Activated CD4-positive, alpha-beta T cell treated with anti-CD3 and anti-CD28 coated beads, Interleukin-2, amount 50 U/mL, for 48 hours (primary cell): Measurements from ENCODE around the gene EPB41L3.

Source experiments
- DNase-seq, 2 experiments: peaks; one replicate each; pipeline ENCODE4 v3.0.0-alpha.2; 2020

Gene EPB41L3

DNA sequence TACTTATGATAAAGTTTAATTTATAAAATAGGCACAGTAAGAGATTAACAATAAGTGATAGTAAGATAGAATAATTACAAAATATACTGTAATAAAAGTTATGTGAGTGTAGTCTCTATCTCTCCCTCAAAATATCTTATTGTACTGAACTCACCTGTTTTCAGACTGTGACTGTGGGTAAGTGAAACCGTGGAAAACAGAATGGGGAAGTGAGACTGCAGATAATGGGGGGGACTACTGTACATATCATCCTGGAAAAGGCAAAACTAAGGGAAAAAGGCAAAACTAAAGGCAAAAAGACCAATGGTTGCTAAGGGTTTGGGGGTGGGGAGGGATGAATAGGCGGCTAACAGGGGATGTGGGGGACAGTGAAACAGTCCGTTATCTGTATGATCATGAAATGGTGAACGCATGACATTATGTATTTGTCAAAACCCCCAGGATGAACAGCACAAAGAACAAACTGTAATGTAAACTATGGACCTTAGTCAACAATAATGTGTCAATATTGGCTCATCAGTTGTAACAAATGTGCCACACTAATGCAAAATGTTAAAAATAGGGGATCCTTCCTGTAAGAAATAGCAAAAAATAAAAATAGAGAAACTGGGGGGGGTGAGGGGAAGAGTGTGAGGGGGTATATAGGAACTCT is 93.8 kb downstream of the EPB41L3 start:
- DNase-seq: no peak

DNA sequence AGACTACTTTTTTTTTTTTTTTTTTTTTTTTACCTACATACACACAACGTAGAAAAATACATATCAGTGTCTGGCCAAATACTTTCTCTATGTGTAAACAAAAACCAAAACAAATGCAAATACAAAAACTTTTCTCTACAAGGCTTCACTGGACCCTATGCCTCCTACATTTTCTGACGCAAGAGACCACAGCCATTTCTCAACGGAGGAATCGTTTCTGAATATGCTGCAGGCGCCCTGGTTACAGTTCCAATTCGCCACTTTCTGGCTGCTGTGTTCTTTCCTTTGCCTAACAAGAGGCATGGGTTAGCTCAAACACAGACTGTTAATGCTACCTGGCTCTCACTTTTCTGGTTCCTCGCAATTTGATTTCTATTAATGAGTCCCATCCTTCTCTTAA is 96.4 kb downstream of the EPB41L3 start:
- no peak for DNase-seq

DNA sequence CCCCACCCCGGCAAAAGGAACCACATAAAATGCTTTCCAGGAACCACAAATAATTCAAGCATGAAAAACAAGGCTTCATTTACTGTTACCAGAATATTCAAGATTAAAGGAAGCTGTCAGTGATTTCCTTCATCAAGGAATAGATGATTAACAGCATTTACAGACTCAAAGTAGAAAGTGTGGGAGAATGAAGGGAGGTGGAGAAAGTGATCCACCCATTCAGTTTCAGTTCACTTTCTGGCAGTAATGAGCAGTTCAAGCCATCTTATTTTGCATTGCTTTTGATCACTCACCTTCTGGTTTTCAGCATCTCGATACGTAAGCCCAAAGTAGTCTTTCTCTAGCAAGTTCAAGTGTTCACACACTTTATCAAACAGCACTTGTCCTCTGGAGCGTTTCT is 99.0 kb downstream of the EPB41L3 start:
- DNase-seq: no peak

DNA sequence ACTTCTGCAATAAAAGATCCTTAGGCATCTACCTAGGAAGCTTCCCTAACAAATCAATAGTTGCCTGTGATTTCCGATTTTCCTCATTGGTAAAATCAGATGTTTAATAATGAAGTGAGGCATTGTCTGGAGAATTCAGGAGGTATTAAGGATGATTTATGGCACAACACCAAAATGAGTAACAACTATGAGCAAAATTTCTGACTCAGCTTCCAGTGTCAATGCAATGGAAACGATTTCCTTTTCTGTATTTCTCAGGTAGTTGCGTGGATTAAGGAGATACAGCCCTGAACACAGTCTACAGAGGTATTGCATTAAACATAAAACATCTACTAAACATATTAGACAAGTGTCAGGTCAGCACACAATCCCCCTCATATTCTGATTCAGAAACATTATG is 99.5 kb downstream of the EPB41L3 start:
- no peak for DNase-seq

DNA sequence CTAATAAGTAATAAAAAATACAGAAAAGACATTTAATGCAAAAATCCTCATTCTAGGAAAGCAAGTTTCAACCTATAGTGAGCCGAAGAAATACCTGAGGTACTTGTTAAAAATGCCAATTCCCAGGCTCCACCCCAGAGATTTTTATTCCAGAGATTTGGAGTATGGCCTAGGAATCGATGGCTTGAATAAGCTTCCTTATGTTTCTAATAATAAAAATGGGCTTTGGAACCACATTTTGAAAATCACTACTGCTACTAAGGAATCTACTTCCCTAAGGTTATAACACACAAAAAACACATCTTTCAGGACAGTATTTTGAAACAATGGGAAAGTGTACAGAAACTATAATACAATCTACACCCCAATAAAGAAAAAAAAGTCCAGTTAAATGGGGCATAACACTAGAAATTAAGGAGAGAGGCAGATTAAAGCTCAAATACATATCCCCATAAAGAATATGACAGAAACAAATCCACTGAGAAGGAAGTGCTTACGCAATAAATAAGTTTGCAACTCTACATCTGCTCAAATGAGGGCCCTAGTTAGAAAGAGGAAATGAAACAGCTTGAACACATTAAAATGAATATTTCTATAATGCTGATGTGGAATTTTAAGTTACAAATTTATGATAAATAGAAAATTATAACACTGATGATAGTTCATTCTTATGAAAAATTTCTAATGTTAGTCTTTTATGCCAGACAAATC is 103.7 kb downstream of the EPB41L3 start:
- DNase-seq: no peak

DNA sequence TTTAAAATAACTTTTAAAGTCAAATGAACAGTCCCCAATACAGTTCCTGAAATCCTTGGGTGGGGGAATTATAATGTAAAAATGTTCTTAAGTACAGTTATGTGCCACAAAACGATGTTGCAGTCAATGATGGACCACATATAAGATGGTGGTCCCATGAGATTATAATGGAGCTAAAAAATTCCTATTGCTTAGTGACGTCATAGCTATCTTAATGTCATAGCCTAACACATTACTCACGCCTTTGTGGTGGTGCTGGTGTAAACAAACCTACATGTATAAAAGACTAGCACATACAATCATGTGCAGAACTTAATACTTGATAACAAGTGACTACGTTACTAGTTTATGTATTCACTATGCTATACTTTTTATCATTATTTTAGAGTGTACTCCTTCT is 109.4 kb downstream of the EPB41L3 start:
- no peak for DNase-seq

DNA sequence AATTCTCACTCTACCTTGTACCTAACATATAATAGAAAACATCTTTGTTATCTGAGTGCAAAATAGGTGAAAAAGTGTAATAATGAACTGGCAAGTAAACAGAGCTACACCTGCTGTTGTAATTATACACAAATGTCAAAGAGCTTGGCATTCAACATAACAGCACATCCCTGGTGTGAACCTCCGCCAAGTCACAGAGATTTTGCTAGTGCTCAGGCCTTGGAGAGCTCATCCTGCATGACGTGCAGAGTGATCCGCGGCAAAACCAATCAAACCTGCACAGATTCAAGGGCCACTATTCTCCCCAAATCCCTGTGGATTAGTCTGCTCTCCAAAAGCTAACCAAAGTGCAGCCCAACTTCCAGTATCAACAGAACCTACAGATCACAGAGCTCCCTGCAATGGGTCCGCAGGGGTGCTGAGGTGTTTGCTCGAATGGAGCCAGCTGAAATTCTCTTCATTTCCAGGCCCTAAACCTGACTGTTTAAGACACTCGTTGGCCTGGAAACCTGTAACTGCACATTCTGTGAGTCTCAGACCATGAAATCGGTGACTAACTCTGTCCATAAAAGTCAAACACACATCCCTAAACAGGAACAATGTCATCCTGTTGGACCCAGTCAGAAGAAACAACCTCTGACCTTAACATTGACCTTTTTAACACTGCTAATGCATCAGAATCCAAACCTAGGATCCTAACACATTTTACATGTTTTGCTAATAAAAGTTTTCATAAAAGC is 111.8 kb downstream of the EPB41L3 start:
- no peak for DNase-seq

DNA sequence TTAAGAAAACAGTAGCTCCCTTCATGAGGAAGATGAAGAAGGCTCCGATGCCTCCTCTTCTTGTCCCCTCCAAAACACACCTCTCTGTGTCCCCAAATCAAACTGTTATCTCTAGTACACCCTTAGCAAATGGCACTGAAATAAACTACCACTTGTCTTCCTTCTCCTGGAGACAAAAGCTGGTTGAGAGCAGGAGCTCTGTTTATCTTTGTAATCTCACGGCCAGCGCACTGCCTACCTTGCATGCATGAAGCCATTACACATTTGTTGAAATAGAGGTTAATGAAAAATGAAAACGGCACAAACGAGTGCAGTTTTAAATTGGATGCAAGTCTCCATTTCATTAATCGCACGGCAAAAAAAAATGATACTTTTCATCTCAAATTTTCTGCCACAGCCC is 113.7 kb downstream of the EPB41L3 start:
- DNase-seq: no peak

DNA sequence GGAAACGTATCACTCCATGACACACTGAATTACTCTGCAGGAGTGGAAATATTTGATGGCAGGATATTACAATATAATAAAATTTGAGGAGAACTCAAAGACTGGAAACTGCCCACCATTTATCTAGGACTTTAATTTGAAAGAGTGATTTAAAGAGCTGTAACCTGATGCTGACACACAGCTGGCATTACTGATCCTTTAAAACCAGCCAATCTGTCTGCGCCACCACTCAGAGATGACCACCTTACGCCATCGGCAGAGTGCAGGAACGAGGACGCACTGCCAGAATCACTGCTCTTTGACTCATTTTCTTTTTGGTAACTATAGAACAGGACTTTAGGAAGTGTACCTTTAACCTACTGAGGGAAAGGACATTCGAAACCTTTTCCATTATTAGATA is 114.1 kb downstream of the EPB41L3 start:
- no peak for DNase-seq

DNA sequence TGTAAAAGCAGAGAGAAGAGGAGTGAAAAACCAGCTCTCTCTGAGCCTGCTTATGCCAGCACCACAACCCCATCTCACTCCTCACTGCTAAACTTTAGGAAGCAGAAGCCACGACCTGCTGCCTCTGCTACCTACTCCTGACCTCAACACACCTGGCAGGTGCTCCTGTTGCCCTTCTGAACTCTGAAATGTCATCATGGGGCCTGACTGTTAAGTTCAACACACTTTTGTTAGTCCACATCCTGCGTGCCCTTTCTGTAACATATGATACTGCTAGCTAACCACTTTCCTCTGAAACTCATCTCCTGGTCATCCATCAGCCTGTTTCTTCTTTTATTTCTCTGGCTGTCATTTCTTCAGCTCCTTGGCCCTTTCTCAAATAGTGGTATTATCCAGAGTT is 118.1 kb downstream of the EPB41L3 start:
- DNase-seq: no peak

DNA sequence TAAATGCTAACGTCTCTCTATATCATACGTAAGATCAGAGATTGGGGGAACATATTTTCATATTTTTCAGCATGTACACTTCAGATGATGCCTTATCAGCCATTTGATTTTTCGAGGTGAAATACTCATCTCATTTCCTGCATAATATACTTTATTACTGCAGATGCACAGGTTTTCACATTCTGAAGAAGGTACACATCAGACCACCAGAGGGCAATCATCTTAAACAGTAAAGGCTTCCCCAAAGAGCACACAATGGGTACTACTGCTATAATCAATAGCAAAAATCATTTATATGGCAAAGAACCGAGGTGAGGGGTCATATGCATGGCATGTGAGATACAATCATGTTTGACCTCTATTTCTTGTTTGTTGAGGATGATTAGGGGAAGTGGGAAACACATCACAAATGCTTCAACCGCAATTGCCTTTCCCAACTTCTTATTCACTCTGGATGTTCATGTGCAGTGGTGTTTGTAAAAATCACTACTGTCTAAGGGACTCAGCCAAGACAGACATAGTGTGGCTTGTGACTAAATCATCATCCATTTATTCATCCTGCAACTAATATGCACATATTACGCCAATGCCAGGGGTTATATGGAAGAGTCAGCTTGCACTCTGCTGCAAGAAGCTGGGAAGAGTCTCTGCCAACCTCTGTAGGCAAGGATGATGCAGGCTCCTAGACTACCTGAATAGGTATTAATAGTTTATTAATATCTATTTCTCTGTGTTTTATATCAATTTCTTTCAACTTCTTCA is 118.7 kb downstream of the EPB41L3 start:
- no peak for DNase-seq

DNA sequence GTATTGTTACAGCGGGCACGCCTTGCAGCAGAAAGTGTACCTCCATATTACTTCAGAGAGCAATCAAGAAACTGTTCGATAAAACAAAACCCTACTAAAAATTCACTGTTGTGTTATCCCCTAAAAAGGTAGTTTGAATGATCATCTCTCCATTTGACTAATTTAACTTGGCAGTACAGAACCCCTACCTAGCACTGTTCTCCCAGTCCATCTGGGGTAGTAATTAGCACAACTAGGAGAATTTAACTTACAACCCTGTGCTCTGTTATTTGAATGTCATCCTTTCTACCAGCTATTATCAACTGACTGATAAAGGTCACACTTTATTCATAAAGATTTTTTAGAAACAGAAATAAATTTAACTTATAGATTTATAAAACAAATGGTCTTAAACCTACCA is 121.2 kb downstream of the EPB41L3 start:
- DNase-seq: no peak

DNA sequence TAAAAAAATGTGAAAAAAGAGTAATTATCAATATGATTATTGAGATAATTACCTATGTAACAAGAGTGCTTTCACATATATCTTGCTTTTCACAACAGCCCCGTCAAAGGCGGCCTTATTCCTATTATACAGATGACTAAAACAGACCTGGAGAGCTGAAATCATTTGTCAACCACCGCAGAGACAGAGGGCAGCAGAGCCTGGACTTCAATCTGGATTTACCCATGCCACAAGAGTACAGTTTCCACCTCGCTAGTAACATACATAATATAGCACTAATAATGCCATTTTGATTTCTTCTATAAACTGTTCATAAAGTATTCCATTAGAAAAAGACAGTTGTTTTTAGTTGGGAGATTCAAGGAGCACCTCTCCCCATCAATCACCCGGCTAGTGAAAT is 121.8 kb downstream of the EPB41L3 start:
- no peak for DNase-seq

DNA sequence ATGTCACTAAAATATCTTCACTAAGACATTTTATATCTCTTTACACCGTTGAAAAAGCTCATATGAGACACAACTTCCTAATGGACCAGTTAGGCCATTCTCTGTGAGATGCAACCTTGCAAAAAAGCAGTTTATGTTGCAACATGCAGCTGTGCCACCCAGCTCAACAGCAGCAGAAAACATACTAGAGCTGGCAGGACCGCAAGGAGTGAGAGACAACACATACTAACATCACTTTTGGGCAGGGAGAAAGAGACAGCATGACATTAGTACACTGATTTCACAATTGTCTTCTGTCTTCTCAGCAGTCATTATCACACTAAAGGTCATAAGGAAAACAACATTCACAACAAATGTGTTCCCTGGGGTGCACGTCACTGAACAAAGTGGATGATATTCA is 122.9 kb downstream of the EPB41L3 start:
- DNase-seq: no peak

DNA sequence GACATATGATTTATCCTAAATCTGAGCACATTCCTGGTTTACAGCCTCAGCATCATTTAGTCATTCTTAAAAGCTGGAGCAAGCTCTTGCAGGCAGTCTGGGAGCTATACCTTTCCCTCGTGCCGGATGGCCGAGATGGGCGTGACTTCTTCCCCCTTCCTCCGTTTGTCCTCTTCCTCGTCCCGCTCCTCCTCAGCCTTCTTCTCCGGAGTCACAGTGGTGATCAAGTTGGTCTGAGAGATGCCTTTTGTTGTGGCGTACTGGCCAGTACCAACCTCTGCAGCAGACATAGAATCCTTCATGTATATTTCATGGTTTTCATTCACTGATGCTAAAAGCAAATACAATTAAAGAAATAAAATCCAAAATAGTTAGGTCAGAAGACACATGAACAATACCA is 124.2 kb downstream of the EPB41L3 start:
- no peak for DNase-seq

DNA sequence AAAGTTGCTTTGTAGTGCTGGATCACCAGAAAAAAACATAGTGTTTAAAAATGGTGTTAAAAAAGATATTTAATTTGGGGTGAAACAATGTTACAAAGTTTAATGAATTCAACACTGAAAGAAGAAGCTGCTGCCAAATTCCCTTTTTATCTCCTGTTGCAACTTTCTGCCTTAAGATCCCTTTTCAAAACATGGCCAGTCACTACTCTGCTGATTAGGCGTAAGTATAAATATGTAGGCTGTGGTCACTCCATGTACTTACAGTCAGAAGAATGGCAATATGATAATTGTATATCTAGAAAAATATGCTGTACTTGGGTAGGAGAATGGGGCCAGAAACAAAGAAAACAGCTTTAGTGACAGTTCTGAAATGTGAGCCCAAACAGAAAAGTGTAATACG is 124.8 kb downstream of the EPB41L3 start:
- no peak for DNase-seq

DNA sequence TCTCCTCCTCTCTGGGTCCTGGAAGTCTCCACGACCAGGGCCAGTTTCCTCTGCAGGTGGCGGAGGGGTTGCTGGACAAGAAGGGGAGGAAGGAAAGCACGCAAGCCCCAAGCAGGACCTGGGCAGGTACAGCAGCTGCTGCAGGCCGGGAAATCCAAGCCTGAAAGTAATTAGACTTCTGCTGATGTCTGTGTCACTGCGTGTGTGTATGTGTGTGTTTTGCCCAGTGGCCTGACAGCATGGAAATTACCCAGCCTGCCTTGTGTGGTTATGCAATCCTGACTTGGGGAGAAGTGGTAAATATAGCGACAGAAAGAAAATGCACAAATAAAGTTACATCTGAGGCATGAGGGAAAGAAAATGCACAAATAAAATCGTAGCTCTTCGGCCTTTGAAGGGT is 126.5 kb downstream of the EPB41L3 start:
- no peak for DNase-seq

DNA sequence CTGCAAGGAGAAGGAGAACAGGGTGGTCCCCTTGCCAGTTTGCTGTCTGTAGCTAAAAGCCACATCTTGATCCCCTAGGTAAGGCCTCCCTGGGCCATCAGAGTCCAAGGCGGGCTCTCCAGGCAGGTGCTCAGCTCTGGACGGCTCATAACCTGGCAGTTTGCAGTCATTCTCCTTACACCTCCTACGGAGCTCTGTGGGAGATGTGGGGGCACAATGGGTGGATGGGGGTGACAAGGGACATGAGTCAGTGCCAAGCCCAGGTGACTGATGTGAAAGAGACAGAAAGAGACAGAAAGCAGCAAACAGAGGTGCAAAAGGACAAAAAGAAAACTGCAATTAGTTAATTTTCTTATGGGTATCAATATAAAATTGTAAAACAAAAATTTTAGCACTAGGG is 127.7 kb downstream of the EPB41L3 start:
- no peak for DNase-seq

DNA sequence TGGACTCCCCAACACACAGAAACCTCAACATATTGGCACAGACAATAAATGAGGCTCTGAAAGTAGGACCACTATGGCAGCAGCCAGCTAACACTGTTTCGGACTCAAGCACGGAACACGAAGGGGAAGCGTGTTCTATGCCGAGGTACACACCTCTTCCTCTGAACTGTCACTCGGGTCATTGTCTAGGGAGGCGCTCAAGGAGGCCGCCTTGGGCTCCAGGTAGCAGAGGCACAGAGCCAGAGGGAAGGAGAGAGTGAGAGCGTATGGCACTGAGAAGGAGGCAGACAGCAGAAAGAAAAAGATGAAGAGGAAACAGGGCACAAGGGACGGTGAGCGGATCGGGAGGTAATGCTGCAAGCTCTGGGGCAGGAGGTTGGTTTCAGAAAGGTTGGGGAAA is 128.1 kb downstream of the EPB41L3 start:
- no peak for DNase-seq

DNA sequence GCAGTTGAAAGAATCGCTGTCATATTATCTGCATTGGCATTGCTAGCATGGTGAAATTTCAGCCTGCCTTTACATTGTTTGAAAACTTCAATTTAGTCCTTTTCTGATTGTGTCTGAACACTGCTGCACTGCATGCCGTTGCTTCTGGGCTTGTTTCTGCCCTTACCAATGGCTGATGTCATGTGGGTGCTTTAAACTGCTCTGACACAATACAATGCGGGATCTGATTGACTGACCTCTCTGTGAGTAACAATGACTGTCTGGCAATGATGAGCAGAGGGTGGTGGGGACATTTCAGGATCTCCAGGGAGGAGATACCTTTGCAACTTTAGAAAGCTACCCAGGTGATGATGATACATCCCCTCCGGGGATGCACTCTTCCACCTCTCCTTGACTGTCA is 128.8 kb downstream of the EPB41L3 start:
- no peak for DNase-seq

DNA sequence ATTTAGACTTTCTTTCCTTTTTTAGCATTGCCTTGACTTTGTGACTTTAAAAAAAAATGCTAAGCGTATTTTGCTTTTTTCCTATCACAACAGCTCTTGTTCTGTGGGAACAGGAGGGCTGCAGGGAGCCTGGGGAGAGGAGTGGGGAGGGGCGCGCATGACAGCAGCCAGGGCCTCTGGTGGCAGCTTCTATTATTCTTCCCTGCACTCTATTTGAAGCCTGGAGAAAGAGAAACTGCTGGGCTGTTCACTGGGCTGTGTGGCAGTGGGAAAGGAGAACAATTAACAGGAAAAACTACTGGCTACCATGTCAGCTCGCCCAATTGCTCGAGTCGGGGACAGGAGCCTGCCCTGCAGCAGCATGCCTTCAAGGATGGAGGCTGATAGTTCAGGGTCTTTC is 129.3 kb downstream of the EPB41L3 start:
- DNase-seq: no peak

DNA sequence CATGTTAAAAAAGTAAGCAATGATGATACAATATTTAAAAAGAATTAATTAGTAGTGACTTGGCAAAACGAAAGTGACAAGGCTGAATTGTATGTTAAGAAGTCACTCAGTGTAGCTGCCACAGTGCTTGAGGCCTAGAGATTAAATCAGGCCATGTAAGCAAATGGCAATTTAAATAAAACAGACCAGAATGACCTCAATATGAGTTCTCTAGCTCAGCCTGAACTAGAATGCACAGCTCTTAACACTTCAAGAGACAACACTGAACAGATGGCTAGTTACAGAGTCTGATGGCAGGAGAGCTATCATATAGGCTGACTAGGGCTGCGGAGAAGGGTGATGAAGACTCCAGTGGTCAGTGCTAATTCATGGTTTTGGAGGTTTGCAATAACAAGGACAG is 130.3 kb downstream of the EPB41L3 start:
- DNase-seq: no peak

DNA sequence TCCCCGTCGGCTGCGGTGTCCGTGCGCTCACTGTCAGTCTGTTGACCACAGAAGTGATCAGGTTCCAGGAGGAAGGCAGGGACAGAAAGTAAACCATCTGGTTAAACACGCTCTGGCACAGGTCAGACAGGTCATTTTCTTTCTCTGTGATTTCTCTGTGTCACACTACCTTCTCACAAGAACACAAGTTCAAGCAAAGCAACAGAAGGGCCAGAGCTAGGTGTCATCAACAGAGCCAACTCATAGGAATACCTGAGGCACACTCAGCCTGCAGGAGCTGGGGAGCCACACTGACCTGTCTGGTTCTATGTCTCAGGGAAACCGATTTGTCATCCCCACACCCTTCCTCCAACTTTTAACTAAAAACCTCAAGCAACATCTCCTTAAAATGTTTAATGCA is 133.2 kb downstream of the EPB41L3 start:
- no peak for DNase-seq

DNA sequence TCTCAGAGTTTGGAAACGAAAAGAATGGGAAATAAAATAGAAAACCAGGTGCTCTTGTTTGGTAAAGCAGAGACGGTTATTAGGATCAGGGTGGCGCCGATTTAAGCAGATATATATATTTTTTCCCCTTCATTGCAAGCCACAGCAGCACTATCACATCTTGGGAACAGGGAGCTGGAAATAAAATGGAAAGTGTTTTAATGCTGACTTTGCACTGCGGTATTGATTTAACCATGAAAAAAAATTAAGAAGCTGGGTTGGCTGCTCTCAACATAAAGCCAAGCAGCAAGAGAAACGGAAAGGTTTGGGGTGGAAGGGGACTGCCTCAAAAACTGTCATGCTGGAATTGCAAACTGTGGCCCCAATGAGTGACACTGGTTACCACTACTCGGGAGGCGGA is 145.5 kb downstream of the EPB41L3 start:
- DNase-seq: no peak
